HG03139 (cell line): Measurements from ENCODE around the gene NEURL1B.
"Not testable (repeated sequence)": the region's sequence is repeated elsewhere in the genome, so short reads cannot be mapped to it uniquely, and the experiment has no call there.

ENCODE experiments used
- ATAC-seq: cut with Tn5 transposase; IDR thresholded peaks from one replicate; pipeline ENCODE4 v1.9.1; 2021; ENCODE audit not compliant: unreplicated experiment

NEURL1B gene

GRCh38 chr5:172648013-172648381 is 6.9 kb downstream of the NEURL1B start:
- ATAC-seq = no peak

- no peak for ATAC-seq
Observed at GRCh38 chr5:172648755-172649154, 7.7 kb downstream of the NEURL1B start.

- ATAC-seq = not testable (repeated sequence)
Observed at GRCh38 chr5:172656496-172656895, 15.4 kb downstream of the NEURL1B start.

GRCh38 chr5:172657524-172658233 is 16.6 kb downstream of the NEURL1B start:
- not testable (repeated sequence) for ATAC-seq

GRCh38 chr5:172658391-172658790 is 17.3 kb downstream of the NEURL1B start:
- ATAC-seq = no peak

- ATAC-seq = no peak
Observed at GRCh38 chr5:172658961-172659501, 18.0 kb downstream of the NEURL1B start.

GRCh38 chr5:172659570-172659908 is 18.5 kb downstream of the NEURL1B start:
- ATAC-seq = no peak

GRCh38 chr5:172659909-172660628 is 19.0 kb downstream of the NEURL1B start:
- no peak for ATAC-seq

- no peak for ATAC-seq
Observed at GRCh38 chr5:172660974-172661373, 19.9 kb downstream of the NEURL1B start.

GRCh38 chr5:172661526-172661925 is 20.5 kb downstream of the NEURL1B start:
- ATAC-seq = no peak

- no peak for ATAC-seq
Observed at GRCh38 chr5:172662596-172662995, 21.5 kb downstream of the NEURL1B start.

- ATAC-seq = no peak
Observed at GRCh38 chr5:172664018-172664417, 23.0 kb downstream of the NEURL1B start.

- no peak for ATAC-seq
Observed at GRCh38 chr5:172664681-172665541, 23.8 kb downstream of the NEURL1B start.

GRCh38 chr5:172666251-172666650 is 25.2 kb downstream of the NEURL1B start:
- no peak for ATAC-seq

GRCh38 chr5:172667786-172668593 is 26.9 kb downstream of the NEURL1B start:
- ATAC-seq = no peak

GRCh38 chr5:172668594-172669071 is 27.6 kb downstream of the NEURL1B start:
- no peak for ATAC-seq

GRCh38 chr5:172669386-172670004 is 28.4 kb downstream of the NEURL1B start:
- no peak for ATAC-seq

GRCh38 chr5:172670005-172670402 is 28.9 kb downstream of the NEURL1B start:
- no peak for ATAC-seq

- no peak for ATAC-seq
Observed at GRCh38 chr5:172670444-172670843, 29.4 kb downstream of the NEURL1B start.

- no peak for ATAC-seq
Observed at GRCh38 chr5:172671091-172671490, 30.0 kb downstream of the NEURL1B start.
